ENCODE measurements around the gene C1orf74.
"Not testable (repeated sequence)": the region's sequence is repeated elsewhere in the genome, so short reads cannot be mapped to it uniquely, and the experiment has no call there.

C1orf74 gene

DNA sequence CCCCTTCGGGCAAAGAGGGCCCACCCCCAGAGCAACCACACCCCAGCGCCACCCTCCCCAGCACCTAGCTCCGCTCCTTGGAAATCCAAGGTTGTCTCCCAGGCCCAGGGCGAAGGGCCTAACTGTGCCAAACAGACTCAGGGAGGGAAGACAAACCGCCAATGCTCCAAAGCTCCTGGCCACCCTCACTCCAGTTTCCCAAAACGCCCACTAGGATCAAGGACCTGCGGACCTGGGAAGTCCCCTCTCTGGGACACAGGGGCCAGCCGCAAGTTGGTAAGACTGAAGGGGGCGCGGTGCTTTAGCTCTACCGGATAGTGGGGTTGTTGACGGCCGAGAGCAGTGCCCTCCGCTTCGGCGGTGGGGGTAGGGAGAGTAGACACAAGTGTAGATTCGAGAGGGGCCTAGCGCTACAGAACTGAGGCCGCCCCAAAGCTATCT is 21.0 kb upstream of the C1orf74 start:
- no peak overlapping the region for H3K4me3 ChIP-seq (ENCODE audit: low read depth, low read length)

DNA sequence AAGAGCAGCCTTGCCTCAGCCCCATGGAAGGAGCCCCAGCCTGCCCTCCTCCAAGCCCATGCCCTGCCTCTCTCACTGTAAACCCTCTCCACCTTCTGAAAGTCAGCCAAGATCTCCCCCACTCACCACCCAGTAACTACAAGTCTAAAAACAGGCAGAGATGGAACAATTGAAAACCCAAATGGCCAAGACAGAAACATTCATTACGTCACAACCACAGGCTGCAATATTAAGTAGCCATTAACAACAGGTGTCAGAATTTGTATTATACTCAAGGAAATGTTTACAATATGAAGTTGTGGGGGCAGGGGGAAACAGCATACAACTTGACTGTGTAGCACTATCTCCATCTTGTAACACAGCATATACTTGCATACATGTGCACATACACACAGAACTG is 19.2 kb upstream of the C1orf74 start:
- TF ChIP-seq, protein P1, sequence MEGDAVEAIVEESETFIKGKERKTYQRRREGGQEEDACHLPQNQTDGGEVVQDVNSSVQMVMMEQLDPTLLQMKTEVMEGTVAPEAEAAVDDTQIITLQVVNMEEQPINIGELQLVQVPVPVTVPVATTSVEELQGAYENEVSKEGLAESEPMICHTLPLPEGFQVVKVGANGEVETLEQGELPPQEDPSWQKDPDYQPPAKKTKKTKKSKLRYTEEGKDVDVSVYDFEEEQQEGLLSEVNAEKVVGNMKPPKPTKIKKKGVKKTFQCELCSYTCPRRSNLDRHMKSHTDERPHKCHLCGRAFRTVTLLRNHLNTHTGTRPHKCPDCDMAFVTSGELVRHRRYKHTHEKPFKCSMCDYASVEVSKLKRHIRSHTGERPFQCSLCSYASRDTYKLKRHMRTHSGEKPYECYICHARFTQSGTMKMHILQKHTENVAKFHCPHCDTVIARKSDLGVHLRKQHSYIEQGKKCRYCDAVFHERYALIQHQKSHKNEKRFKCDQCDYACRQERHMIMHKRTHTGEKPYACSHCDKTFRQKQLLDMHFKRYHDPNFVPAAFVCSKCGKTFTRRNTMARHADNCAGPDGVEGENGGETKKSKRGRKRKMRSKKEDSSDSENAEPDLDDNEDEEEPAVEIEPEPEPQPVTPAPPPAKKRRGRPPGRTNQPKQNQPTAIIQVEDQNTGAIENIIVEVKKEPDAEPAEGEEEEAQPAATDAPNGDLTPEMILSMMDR (IDR thresholded peaks at IDR 0.05; ENCODE audit: borderline replicate concordance, insufficient read depth, low read depth, low read length): no peak
- no peak overlapping the region for H3K4me3 ChIP-seq (ENCODE audit: low read depth, low read length)

More for the DNA sequence above, 21.0 kb upstream of the C1orf74 start:
- TF ChIP-seq, protein P1 (IDR thresholded peaks at IDR 0.05; ENCODE audit: borderline replicate concordance, insufficient read depth, low read depth, low read length): no peak

DNA sequence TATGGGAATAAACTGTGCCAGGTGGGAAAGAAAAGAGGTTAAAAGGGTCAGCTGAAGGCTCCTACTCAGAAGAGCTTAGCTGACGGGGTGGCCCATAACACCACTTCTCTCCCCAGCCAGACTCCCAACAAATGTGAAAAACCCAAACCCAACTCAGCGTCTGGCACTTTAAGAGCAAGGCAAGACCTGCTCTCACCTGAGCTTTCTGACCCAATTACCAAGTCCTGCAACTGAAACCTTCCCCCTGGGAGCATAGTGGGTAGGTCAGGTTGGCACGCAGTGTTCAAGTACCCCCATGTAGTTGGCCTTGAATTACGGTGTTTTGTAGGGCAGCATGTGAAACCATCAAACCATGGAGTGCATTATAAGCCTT is 18.4 kb upstream of the C1orf74 start:
- TF ChIP-seq, protein P1 (IDR thresholded peaks at IDR 0.05; ENCODE audit: borderline replicate concordance, insufficient read depth, low read depth, low read length): no peak
- H3K4me3 ChIP-seq (ENCODE audit: low read depth, low read length): no peak overlapping the region

DNA sequence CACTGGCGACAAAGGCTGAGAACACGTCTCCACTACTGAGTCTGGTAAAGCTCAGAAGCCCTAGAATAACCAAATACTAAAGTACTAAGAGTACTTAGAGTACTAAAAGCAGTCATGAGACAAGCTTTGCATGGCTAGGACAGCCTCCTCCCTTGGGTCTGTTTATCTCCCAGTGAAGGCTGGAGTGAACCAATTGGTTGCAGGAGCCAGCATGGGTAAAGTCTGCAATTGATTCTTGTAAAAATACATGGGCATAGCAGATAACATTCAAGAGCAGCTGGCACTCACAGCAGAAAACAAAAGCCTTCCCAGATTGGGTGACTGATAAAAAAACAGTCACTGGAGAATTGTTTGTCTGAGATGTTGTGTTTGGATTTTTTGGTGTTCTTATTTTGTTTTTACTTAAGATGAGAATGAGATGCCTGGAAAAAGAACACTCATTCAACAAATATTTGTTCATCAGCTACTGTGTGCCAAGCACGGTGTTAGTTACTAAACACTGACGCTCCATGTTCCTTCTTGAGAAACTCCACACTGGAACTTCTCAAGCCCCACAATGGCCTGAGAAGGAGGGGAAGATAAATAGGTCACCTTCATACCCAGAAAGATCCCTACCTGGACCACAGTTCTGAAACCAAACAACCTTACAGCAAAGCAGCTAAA is 17.9 kb upstream of the C1orf74 start:
- TF ChIP-seq, protein P1 (IDR thresholded peaks at IDR 0.05; ENCODE audit: borderline replicate concordance, insufficient read depth, low read depth, low read length): no peak
- H3K4me3 ChIP-seq (ENCODE audit: low read depth, low read length): no peak overlapping the region

DNA sequence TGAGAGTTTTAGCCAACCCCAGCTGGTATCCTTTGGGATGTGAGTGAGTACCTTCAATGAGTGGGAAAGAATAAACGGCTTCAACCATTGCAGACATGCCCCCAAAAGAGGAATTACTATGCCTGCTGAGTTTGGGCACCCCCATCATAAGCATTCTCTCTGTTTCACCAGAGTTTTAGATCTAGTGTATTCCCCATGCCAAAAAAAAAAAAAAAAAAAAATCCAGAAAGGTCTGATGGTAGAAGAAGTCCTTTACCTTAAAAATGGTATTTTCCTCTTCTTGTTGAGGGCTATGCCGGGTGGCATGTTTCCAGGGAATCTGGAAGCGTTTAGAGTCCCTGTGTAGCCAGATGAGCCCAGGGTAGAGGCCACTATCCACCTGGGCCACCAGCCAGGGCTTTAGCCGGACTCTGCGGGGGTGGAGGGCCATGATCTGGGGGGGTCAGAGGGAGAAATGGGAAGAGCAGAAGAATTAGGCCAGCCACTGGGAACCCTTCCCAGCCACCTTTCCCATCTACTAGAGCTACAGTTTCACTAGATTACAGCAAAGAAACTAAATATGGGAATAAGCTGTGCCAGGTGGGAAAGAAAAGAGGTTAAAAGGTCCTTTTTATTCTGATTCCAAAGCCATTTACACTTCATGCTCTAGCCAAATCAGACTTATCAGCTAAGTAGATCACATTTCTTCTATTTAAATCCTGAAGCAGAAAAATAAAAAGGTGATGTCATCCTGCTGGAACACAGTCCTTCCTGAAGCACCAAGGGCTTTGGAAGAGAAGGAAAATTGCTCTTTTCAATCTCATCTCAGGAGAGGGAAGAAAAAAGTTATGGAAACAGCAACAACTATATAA is 16.9 kb upstream of the C1orf74 start:
- TF ChIP-seq, protein P1 (IDR thresholded peaks at IDR 0.05; ENCODE audit: borderline replicate concordance, insufficient read depth, low read depth, low read length): no peak
- H3K4me3 ChIP-seq (ENCODE audit: low read depth, low read length): no peak overlapping the region

DNA sequence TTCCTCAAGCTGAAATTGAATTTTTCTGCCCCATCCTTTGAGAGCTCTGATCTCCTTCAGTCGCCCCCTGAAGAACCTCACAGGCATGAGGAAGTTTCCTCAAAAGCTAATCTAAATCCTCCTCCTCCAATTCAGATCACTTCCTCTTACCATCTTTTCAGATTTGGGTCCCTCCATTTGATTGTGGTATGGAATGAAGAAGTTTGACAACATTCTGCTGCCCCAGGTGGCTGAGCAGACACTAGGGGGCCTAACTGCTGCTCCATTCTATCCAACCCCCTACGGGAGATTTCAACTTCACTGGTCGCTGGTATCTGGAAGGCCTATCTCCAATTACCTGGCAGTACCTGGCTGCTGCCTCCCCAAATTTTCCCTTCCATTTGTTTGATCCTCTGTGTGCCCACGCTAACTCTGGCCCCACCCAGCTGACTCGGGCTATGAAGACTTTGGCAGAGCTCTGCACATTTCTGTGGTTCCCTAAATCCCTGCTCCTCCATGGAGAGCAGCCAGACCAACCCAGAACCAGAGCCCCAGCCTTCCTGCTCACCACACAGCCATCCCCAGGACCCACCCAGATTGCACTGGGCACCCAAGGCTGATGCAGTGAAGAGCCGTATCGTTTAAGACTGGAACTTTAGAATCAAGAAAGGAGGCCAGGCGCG is 13.8 kb upstream of the C1orf74 start:
- no peak overlapping the region for H3K4me3 ChIP-seq (ENCODE audit: low read depth, low read length)
- TF ChIP-seq, protein P1 (IDR thresholded peaks at IDR 0.05; ENCODE audit: borderline replicate concordance, insufficient read depth, low read depth, low read length): no peak

DNA sequence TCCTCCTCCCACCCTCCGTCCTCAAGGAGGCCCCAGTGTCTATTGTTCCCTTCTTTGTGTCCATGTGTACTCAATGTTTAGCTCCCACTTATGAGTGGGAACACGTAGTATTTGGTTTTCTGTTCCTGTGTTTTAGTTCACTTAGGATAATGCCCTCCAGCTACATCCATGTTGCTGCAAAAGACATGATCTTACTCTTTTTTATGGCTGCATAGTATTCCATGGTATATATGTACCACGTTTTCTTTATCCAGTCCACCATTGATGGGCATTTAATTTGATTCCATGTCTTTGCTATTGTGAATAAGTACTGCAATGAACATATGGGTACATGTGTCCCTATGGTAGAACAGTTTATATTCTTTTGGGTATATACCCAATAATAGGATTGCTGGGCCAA is 9.4 kb upstream of the C1orf74 start:
- not testable (repeated sequence) for H3K4me3 ChIP-seq (ENCODE audit: low read depth, low read length)

Data from GM12875 (cell line).